GM23338 (cell line): ENCODE measurements around the gene AIP.

ENCODE experiments used
- EZH2 ChIP-seq: fragments of 200-600 bp; sonication (generic); IDR thresholded peaks from one replicate; pipeline ENCODE4 v1.8.0; 2017; ENCODE audit warnings: antibody characterized with exemption, mild to moderate bottlenecking, low read depth; ENCODE audit not compliant: unreplicated experiment
- POLR2AphosphoS5 ChIP-seq: IDR thresholded peaks from 2 replicates; pipeline ENCODE4 v1.6.1; 2016; ENCODE audit warnings: antibody characterized with exemption, low read depth
- TF ChIP-seq, protein P1 (sequence below), 2 experiments: fragments of 200-600 bp in 1 of 2; sonication (generic) in 1 of 2; conservative IDR thresholded peaks; 2 replicates each; pipeline versions ENCODE4 v1.5.1 to v1.6.1; 2016 to 2017; ENCODE audit warnings: antibody characterized with exemption in 2 of 2, low read depth in 2 of 2, mild to moderate bottlenecking in 2 of 2, moderate library complexity in 1 of 2

DNA sequence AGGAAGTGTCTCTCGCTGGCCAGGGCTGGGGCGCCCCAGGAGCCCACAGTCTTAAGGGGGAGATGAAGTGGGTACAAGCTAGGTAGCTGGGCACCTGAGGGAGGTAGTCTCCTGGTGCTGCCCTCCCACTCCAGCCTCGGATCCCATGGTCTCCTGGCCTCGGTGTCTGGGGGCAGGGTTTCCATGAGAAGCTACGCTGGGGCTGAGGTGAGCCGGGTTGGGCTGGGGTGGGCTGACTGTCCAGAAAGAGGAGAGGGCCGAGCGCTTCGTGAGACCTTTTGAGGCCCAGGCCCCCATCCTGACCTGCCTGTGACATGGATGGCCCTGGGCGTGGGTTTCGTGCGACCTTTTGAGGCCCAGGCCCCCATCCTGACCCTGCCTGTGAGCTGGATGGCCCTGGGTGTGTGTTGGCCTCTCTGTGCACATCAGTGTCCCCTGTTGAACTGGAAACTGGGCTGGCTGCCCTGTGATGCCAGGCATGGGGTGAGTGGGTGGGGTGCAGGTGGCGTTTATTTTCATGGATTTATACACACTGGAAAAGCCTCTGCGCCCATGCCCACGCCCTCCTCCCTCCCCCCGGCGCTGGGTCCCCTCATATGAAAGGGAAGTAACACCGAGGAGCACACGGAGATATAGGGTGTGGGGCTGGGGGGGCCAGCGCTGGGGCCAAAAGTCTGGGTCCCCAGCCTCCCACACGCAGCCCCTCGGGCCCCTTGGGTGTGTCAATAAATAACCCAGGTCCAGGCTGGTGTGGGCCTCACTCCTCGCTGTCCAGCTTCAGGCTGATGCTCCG lies 8.6 kb downstream of the AIP start:
- TF ChIP-seq POLR2AphosphoS5 (no peak), EZH2 (no peak)
- TF ChIP-seq, protein P1, sequence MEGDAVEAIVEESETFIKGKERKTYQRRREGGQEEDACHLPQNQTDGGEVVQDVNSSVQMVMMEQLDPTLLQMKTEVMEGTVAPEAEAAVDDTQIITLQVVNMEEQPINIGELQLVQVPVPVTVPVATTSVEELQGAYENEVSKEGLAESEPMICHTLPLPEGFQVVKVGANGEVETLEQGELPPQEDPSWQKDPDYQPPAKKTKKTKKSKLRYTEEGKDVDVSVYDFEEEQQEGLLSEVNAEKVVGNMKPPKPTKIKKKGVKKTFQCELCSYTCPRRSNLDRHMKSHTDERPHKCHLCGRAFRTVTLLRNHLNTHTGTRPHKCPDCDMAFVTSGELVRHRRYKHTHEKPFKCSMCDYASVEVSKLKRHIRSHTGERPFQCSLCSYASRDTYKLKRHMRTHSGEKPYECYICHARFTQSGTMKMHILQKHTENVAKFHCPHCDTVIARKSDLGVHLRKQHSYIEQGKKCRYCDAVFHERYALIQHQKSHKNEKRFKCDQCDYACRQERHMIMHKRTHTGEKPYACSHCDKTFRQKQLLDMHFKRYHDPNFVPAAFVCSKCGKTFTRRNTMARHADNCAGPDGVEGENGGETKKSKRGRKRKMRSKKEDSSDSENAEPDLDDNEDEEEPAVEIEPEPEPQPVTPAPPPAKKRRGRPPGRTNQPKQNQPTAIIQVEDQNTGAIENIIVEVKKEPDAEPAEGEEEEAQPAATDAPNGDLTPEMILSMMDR (conservative IDR thresholded peaks at IDR 0.05; ENCODE audit: low read depth in 2 of 2), result no peak
